Right lobe of liver (tissue), 4 donors: Measurements from ENCODE around the gene DUOX2.

Source experiments
- CTCF ChIP-seq, 4 donors: fragments of 200-600 bp in 3 of 4; fragments of 450-650 bp in 1 of 4; IDR thresholded peaks; one replicate each; pipeline versions ENCODE4 v1.5.1 to v1.8.0; 2016 to 2022; ENCODE audit warnings: antibody characterized with exemption in 4 of 4, mild to moderate bottlenecking in 2 of 4
- POLR2A ChIP-seq: fragments of 450-650 bp; IDR thresholded peaks from one replicate; pipeline ENCODE4 v1.6.1; 2017; ENCODE audit warnings: antibody characterized with exemption, mild to moderate bottlenecking
- donor health status: DM: no; HTN: no; CAD: no.
- donor health status: DM: no; HTN: no; CAD: no.
- donor health status: DM: no; HTN: yes; CAD: no.

DNA sequence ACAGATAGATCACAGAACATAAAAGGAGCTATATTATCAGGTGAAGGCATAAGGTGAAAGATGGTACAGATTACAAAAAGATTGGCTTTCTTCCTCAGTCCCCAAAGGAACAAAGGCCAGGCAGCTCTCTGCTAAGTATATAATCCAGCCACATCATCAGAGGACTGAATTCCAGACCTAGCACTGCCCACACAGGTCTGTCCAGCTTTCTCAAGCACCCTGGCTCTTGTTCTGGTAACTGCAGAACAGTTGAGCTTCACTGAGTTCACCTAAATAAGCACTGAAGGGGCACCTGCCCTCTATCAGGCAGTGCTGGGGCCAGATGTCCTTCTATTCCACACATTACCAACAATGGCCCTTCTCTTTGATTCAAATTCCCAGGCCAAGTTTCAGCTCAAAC lies 9.4 kb upstream of the DUOX2 start:
- no peak for TF ChIP-seq POLR2A
- no peak for TF ChIP-seq CTCF (IDR thresholded peaks at IDR 0.05)
